Measurements from ENCODE around the gene CST3. TPM values are rescaled to one million over a fixed set of nuclear protein-coding genes. Genes with fewer than 3 reads are reported as not detected.

The CST3 gene
- total and polyA plus RNA-seq, 5 donors: 785 to 1,076 (median 963) TPM

- DNase-seq (no peak), ATAC-seq (no peak)
- WGBS: 65% methylated on average over 2 of the region's 2 CpGs
Observed at GRCh38 chr20:23654000-23654399, 16.2 kb upstream of the CST3 start.

GRCh38 chr20:23653400-23653938 lies 15.7 kb upstream of the CST3 start:
- intact Hi-C loops (cut with DNase I): no loop called here
- no peak for DNase-seq
- no peak for ATAC-seq
- H3K4me3 ChIP-seq (ENCODE audit: low read length): no peak overlapping the region
- WGBS: 92% methylated on average over 3 of the region's 3 CpGs
- no peak overlapping the region for H3K27ac ChIP-seq (ENCODE audit: low read length)
- peaks cover 5% of the 10 kb centered on the region for H3K4me1 ChIP-seq (ENCODE audit: control insufficient read depth, insufficient read depth, low read length)
- H3K9me3 ChIP-seq (ENCODE audit: control insufficient read depth, low read length): no peaks in the 10 kb centered on the region
- no peaks in the 10 kb centered on the region for H3K27me3 ChIP-seq (ENCODE audit: control insufficient read depth, insufficient read depth)

More at GRCh38 chr20:23654000-23654399, 16.2 kb upstream of the CST3 start:
- intact Hi-C loops (cut with DNase I): no loop called here
- Histone ChIP-seq H3K9me3 (ENCODE audit: control insufficient read depth, low read length) (no peaks in the 10 kb centered on the region), H3K27me3 (ENCODE audit: control insufficient read depth, insufficient read depth) (no peaks in the 10 kb centered on the region), H3K4me3 (ENCODE audit: low read length) (no peak overlapping the region), H3K27ac (ENCODE audit: low read length) (no peak overlapping the region), H3K4me1 (ENCODE audit: control insufficient read depth, insufficient read depth, low read length) (peaks cover 5% of the 10 kb centered on the region)

- no peak overlapping the region for H3K4me3 ChIP-seq (ENCODE audit: low read length)
- peaks cover 5% of the 10 kb centered on the region for H3K4me1 ChIP-seq (ENCODE audit: control insufficient read depth, insufficient read depth, low read length)
- no peak overlapping the region for H3K27ac ChIP-seq (ENCODE audit: low read length)
- intact Hi-C loops (cut with DNase I): no loop called here
- ATAC-seq (no peak), DNase-seq (no peak)
- 85% methylated on average over 2 of the region's 2 CpGs for WGBS
- no peaks in the 10 kb centered on the region for H3K27me3 ChIP-seq (ENCODE audit: control insufficient read depth, insufficient read depth)
- no peaks in the 10 kb centered on the region for H3K9me3 ChIP-seq (ENCODE audit: control insufficient read depth, low read length)
Observed at GRCh38 chr20:23652926-23653325, 15.2 kb upstream of the CST3 start.

GRCh38 chr20:23652371-23652770 lies 14.6 kb upstream of the CST3 start:
- ATAC-seq: no peak
- Histone ChIP-seq H3K4me3 (ENCODE audit: low read length) (no peak overlapping the region), H3K4me1 (ENCODE audit: control insufficient read depth, insufficient read depth, low read length) (peaks cover 5% of the 10 kb centered on the region), H3K27ac (ENCODE audit: low read length) (no peak overlapping the region), H3K27me3 (ENCODE audit: control insufficient read depth, insufficient read depth) (no peaks in the 10 kb centered on the region), H3K9me3 (ENCODE audit: control insufficient read depth, low read length) (no peaks in the 10 kb centered on the region)
- no peak for DNase-seq
- intact Hi-C loops (cut with DNase I): no loop called here

- H3K27ac ChIP-seq (ENCODE audit: low read length): no peak overlapping the region
- DNase-seq: no peak
- 91% methylated on average over 2 of the region's 2 CpGs for WGBS
- intact Hi-C loops (cut with DNase I): no loop called here
- H3K27me3 ChIP-seq (ENCODE audit: control insufficient read depth, insufficient read depth): no peaks in the 10 kb centered on the region
- ATAC-seq: no peak
- H3K4me1 ChIP-seq (ENCODE audit: control insufficient read depth, insufficient read depth, low read length): peaks cover 5% of the 10 kb centered on the region
- H3K4me3 ChIP-seq (ENCODE audit: low read length): no peak overlapping the region
- no peaks in the 10 kb centered on the region for H3K9me3 ChIP-seq (ENCODE audit: control insufficient read depth, low read length)
Observed at GRCh38 chr20:23651117-23651516, 13.4 kb upstream of the CST3 start.

GRCh38 chr20:23649830-23650417 lies 12.2 kb upstream of the CST3 start:
- DNase-seq (no peak), ATAC-seq (no peak)
- Histone ChIP-seq H3K27ac (ENCODE audit: low read length) (no peak overlapping the region), H3K27me3 (ENCODE audit: control insufficient read depth, insufficient read depth) (no peaks in the 10 kb centered on the region), H3K4me1 (ENCODE audit: control insufficient read depth, insufficient read depth, low read length) (peaks cover 5% of the 10 kb centered on the region), H3K4me3 (ENCODE audit: low read length) (no peak overlapping the region), H3K9me3 (ENCODE audit: control insufficient read depth, low read length) (no peaks in the 10 kb centered on the region)
- WGBS: 89% methylated on average over 1 of the region's 1 CpG
- intact Hi-C loops (cut with DNase I): no loop called here

- Histone ChIP-seq H3K4me3 (ENCODE audit: low read length) (no peak overlapping the region), H3K4me1 (ENCODE audit: control insufficient read depth, insufficient read depth, low read length) (peaks cover 3% of the 10 kb centered on the region), H3K27me3 (ENCODE audit: control insufficient read depth, insufficient read depth) (no peaks in the 10 kb centered on the region), H3K27ac (ENCODE audit: low read length) (no peak overlapping the region), H3K9me3 (ENCODE audit: control insufficient read depth, low read length) (no peaks in the 10 kb centered on the region)
- 89% methylated on average over 2 of the region's 2 CpGs for WGBS
- intact Hi-C loops (cut with DNase I): no loop called here
- ATAC-seq (no peak), DNase-seq (no peak)
Observed at GRCh38 chr20:23649242-23649641, 11.5 kb upstream of the CST3 start.

GRCh38 chr20:23647346-23647745 lies 9.6 kb upstream of the CST3 start:
- intact Hi-C loops (cut with DNase I): no loop called here
- Histone ChIP-seq H3K4me3 (ENCODE audit: low read length) (no peak overlapping the region), H3K27me3 (ENCODE audit: control insufficient read depth, insufficient read depth) (no peaks in the 10 kb centered on the region), H3K9me3 (ENCODE audit: control insufficient read depth, low read length) (no peaks in the 10 kb centered on the region), H3K4me1 (ENCODE audit: control insufficient read depth, insufficient read depth, low read length) (no peaks in the 10 kb centered on the region), H3K27ac (ENCODE audit: low read length) (no peak overlapping the region)
- DNase-seq: no peak
- ATAC-seq: no peak
- 92% methylated on average over 2 of the region's 2 CpGs for WGBS

GRCh38 chr20:23646106-23646873 lies 8.5 kb upstream of the CST3 start:
- no peaks in the 10 kb centered on the region for H3K27me3 ChIP-seq (ENCODE audit: control insufficient read depth, insufficient read depth)
- H3K4me3 ChIP-seq (ENCODE audit: low read length): no peak overlapping the region
- H3K27ac ChIP-seq (ENCODE audit: low read length): no peak overlapping the region
- no peaks in the 10 kb centered on the region for H3K9me3 ChIP-seq (ENCODE audit: control insufficient read depth, low read length)
- no peaks in the 10 kb centered on the region for H3K4me1 ChIP-seq (ENCODE audit: control insufficient read depth, insufficient read depth, low read length)
- DNase-seq: no peak
- 41% methylated on average over 4 of the region's 4 CpGs for WGBS
- ATAC-seq: no peak
- intact Hi-C loops (cut with DNase I): no loop called here

- no peak for DNase-seq
- H3K4me3 ChIP-seq (ENCODE audit: low read length): no peak overlapping the region
- WGBS: 94% methylated on average over 1 of the region's 1 CpG
Observed at GRCh38 chr20:23645575-23645974, 7.8 kb upstream of the CST3 start.

GRCh38 chr20:23644164-23644563 lies 6.4 kb upstream of the CST3 start:
- Histone ChIP-seq H3K4me3 (ENCODE audit: low read length) (no peak overlapping the region), H3K27ac (ENCODE audit: low read length) (no peak overlapping the region), H3K27me3 (ENCODE audit: control insufficient read depth, insufficient read depth) (no peaks in the 10 kb centered on the region), H3K4me1 (ENCODE audit: control insufficient read depth, insufficient read depth, low read length) (no peaks in the 10 kb centered on the region), H3K9me3 (ENCODE audit: control insufficient read depth, low read length) (no peaks in the 10 kb centered on the region)
- DNase-seq (no peak), ATAC-seq (no peak)
- 94% methylated on average over 7 of the region's 7 CpGs for WGBS
- intact Hi-C loops (cut with DNase I): no loop called here

More at GRCh38 chr20:23645575-23645974, 7.8 kb upstream of the CST3 start:
- Histone ChIP-seq H3K27me3 (ENCODE audit: control insufficient read depth, insufficient read depth) (no peaks in the 10 kb centered on the region), H3K9me3 (ENCODE audit: control insufficient read depth, low read length) (no peaks in the 10 kb centered on the region), H3K4me1 (ENCODE audit: control insufficient read depth, insufficient read depth, low read length) (no peaks in the 10 kb centered on the region), H3K27ac (ENCODE audit: low read length) (no peak overlapping the region)
- ATAC-seq: no peak
- intact Hi-C loops (cut with DNase I): no loop called here

All from right cardiac atrium (tissue), 5 donors.